Epidermal melanocyte (primary cell): ENCODE data around the gene SFMBT2.
"Not testable (repeated sequence)": the region's sequence is repeated elsewhere in the genome, so short reads cannot be mapped to it uniquely, and the experiment has no call there.

Source experiments
- DNase-seq: peaks from one replicate; pipeline ENCODE4 v3.0.0; 2011; ENCODE audit warnings: low spot score; ENCODE audit not compliant: insufficient read length

Gene SFMBT2

GRCh38 chr10:7327885-7328284 is 82.9 kb downstream of the SFMBT2 start:
- no peak for DNase-seq

- peak; percentile 57 for DNase-seq
Observed at GRCh38 chr10:7322623-7323022, 88.2 kb downstream of the SFMBT2 start.

- no peak for DNase-seq
Observed at GRCh38 chr10:7320072-7320471, 90.8 kb downstream of the SFMBT2 start.

- no peak for DNase-seq
Observed at GRCh38 chr10:7319632-7320031, 91.2 kb downstream of the SFMBT2 start.

- no peak for DNase-seq
Observed at GRCh38 chr10:7318836-7319235, 92.0 kb downstream of the SFMBT2 start.

GRCh38 chr10:7317786-7318446 is 92.9 kb downstream of the SFMBT2 start:
- DNase-seq: no peak

GRCh38 chr10:7316839-7317238 is 94.0 kb downstream of the SFMBT2 start:
- DNase-seq: no peak

GRCh38 chr10:7315906-7316305 is 94.9 kb downstream of the SFMBT2 start:
- DNase-seq: no peak

- DNase-seq: no peak
Observed at GRCh38 chr10:7314170-7314569, 96.7 kb downstream of the SFMBT2 start.

GRCh38 chr10:7312488-7312857 is 98.4 kb downstream of the SFMBT2 start:
- DNase-seq: no peak

- DNase-seq: not testable (repeated sequence)
Observed at GRCh38 chr10:7311850-7312487, 98.9 kb downstream of the SFMBT2 start.

GRCh38 chr10:7311218-7311849 is 99.5 kb downstream of the SFMBT2 start:
- DNase-seq: no peak

- no peak for DNase-seq
Observed at GRCh38 chr10:7310076-7310475, 100.8 kb downstream of the SFMBT2 start.

GRCh38 chr10:7308826-7309225 is 102.0 kb downstream of the SFMBT2 start:
- DNase-seq: no peak

GRCh38 chr10:7306616-7307015 is 104.2 kb downstream of the SFMBT2 start:
- DNase-seq: no peak

GRCh38 chr10:7306147-7306546 is 104.7 kb downstream of the SFMBT2 start:
- no peak for DNase-seq

- DNase-seq: no peak
Observed at GRCh38 chr10:7305053-7305452, 105.8 kb downstream of the SFMBT2 start.

- DNase-seq: no peak
Observed at GRCh38 chr10:7304110-7304509, 106.7 kb downstream of the SFMBT2 start.

GRCh38 chr10:7302930-7303557 is 107.8 kb downstream of the SFMBT2 start:
- DNase-seq: no peak

GRCh38 chr10:7302392-7302906 is 108.4 kb downstream of the SFMBT2 start:
- no peak for DNase-seq

GRCh38 chr10:7301006-7301778 is 109.6 kb downstream of the SFMBT2 start:
- peak; percentile 45 for DNase-seq
